ENCODE data around the gene EIF1AX. TPM values are rescaled to one million over a fixed set of nuclear protein-coding genes. Genes with fewer than 3 reads are reported as not detected.

EIF1AX gene
- total RNA-seq, 1 experiment from 2014 or later: 132 TPM

DNA sequence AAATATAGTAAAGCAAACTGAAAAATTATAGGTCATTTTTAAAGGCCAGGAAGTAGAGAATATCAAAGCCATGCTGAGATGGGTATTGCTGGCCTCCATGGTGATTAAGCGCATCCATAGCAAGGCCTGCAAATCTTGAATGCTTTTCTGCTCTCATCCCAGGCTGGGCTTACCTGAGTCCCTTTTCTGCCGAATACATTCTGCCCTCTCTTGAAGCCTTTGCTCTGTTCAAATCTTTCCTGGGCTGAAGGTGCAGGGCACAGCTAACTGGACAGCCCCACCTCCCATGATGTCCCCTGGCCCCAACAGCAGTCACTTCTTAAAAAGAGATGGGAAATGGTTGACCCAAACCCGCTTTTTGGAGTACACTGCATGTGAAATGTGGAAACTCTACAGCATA is 10.1 kb upstream of the EIF1AX start:
- TF ChIP-seq, protein P1, sequence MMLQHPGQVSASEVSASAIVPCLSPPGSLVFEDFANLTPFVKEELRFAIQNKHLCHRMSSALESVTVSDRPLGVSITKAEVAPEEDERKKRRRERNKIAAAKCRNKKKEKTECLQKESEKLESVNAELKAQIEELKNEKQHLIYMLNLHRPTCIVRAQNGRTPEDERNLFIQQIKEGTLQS (IDR thresholded peaks at IDR 0.05): no peak
- TF ChIP-seq, protein P2, sequence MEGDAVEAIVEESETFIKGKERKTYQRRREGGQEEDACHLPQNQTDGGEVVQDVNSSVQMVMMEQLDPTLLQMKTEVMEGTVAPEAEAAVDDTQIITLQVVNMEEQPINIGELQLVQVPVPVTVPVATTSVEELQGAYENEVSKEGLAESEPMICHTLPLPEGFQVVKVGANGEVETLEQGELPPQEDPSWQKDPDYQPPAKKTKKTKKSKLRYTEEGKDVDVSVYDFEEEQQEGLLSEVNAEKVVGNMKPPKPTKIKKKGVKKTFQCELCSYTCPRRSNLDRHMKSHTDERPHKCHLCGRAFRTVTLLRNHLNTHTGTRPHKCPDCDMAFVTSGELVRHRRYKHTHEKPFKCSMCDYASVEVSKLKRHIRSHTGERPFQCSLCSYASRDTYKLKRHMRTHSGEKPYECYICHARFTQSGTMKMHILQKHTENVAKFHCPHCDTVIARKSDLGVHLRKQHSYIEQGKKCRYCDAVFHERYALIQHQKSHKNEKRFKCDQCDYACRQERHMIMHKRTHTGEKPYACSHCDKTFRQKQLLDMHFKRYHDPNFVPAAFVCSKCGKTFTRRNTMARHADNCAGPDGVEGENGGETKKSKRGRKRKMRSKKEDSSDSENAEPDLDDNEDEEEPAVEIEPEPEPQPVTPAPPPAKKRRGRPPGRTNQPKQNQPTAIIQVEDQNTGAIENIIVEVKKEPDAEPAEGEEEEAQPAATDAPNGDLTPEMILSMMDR (IDR thresholded peaks at IDR 0.05 in 2 of 3, conservative IDR thresholded peaks at IDR 0.05 in 1 of 3; ENCODE audit: borderline replicate concordance in 1 of 3, insufficient read depth in 1 of 3, low read depth in 2 of 3, low read length in 2 of 3): no peak
- TF ChIP-seq SRF (IDR thresholded peaks at IDR 0.05; ENCODE audit: low read depth): no peak
- POLR2A ChIA-PET: no interaction called here
- no peaks in the 10 kb centered on the region for H3K27me3 ChIP-seq (ENCODE audit: insufficient read depth, low read length)
- DNase-seq (ENCODE audit: low read depth, low spot score) (no peak), ATAC-seq (no peak)
- CTCF ChIA-PET: no interaction called here
- no peak overlapping the region for H3K27ac ChIP-seq (ENCODE audit: low read depth, low read length)
- no peaks in the 10 kb centered on the region for H3K9me2 ChIP-seq (ENCODE audit: insufficient read depth)
- intact Hi-C loops (cut with micrococcal nuclease): no loop called here
- no peak overlapping the region for H3K4me3 ChIP-seq (replicated peaks in 1 of 2; ENCODE audit: low read depth in 1 of 2, low read length in 2 of 2)
- H3K36me3 ChIP-seq (ENCODE audit: control insufficient read depth in 1 of 2, insufficient read depth in 2 of 2, low read length in 2 of 2): peaks cover 0 to 6% of the 10 kb centered on the region in 2 experiments; a peak in 1 of 4 replicates
- no peak overlapping the region for H2AFZ ChIP-seq (ENCODE audit: low read depth, low read length, poor library complexity, severe bottlenecking)
- H3K79me2 ChIP-seq (ENCODE audit: insufficient read depth, low read length): no peaks in the 10 kb centered on the region
- H4K20me1 ChIP-seq (ENCODE audit: insufficient read depth): no peaks in the 10 kb centered on the region; the same call in 1 of the 2 replicates
- no peak overlapping the region for H3K9ac ChIP-seq (ENCODE audit: low read length)
- BruUV-seq (replicated peaks): no TSS peak
- RAD21 ChIA-PET (ENCODE audit: low non-redundant PET in 1 of 2, low total read pairs in 2 of 2, uncharacterized antibody in 2 of 2, unreplicated experiment in 2 of 2): no interaction called here
- no peak overlapping the region for H3K4me2 ChIP-seq (ENCODE audit: low read length)
- no peaks in the 10 kb centered on the region for H3K4me1 ChIP-seq (ENCODE audit: control insufficient read depth in 1 of 2, insufficient read depth in 2 of 2, low read length in 2 of 2)
- no peaks in the 10 kb centered on the region for H3K9me3 ChIP-seq (ENCODE audit: control insufficient read depth in 1 of 2, insufficient read depth in 1 of 2, low read depth in 1 of 2, low read length in 2 of 2)

DNA sequence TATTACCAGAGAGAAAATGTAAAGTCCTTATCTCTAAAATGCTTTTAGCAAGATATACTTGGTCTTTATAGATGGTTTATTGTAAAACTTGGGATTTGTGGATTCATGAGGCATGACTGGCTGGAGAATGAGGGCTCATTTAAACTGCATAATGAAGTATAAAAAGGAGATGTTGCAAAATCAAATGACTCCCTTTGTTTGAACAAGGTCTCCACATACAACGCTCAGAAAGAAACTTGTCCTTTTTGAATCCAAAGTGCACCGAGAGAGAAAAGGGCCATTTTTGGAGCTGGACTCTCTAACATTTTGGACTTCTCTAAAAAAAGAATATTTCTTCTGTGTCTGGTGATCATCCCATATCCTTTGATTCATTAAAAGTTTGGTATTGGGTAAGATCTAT is 7.7 kb upstream of the EIF1AX start:
- CTCF ChIA-PET: no interaction called here
- no TSS peak for BruUV-seq (replicated peaks)
- Histone ChIP-seq H3K27me3 (ENCODE audit: insufficient read depth, low read length) (no peaks in the 10 kb centered on the region), H4K20me1 (ENCODE audit: insufficient read depth) (no peaks in the 10 kb centered on the region; the same call in 1 of the 2 replicates), H3K27ac (ENCODE audit: low read depth, low read length) (no peak overlapping the region), H3K9me3 (ENCODE audit: control insufficient read depth in 1 of 2, insufficient read depth in 1 of 2, low read depth in 1 of 2, low read length in 2 of 2) (no peaks in the 10 kb centered on the region), H3K4me1 (ENCODE audit: control insufficient read depth in 1 of 2, insufficient read depth in 2 of 2, low read length in 2 of 2) (no peaks in the 10 kb centered on the region), H3K4me2 (ENCODE audit: low read length) (no peak overlapping the region), H3K79me2 (ENCODE audit: insufficient read depth, low read length) (no peaks in the 10 kb centered on the region), H3K9me2 (ENCODE audit: insufficient read depth) (no peaks in the 10 kb centered on the region), H3K9ac (ENCODE audit: low read length) (no peak overlapping the region), H3K36me3 (ENCODE audit: control insufficient read depth in 1 of 2, insufficient read depth in 2 of 2, low read length in 2 of 2) (no peaks in the 10 kb centered on the region; a peak in 1 of 4 replicates), H3K4me3 (replicated peaks in 1 of 2; ENCODE audit: low read depth in 1 of 2, low read length in 2 of 2) (no peak overlapping the region), H2AFZ (ENCODE audit: low read depth, low read length, poor library complexity, severe bottlenecking) (no peak overlapping the region)
- ATAC-seq (no peak), DNase-seq (ENCODE audit: low read depth, low spot score) (no peak)
- intact Hi-C loops (cut with micrococcal nuclease): no loop called here
- TF ChIP-seq, protein P2 (IDR thresholded peaks at IDR 0.05 in 2 of 3, conservative IDR thresholded peaks at IDR 0.05 in 1 of 3; ENCODE audit: borderline replicate concordance in 1 of 3, insufficient read depth in 1 of 3, low read depth in 2 of 3, low read length in 2 of 3): no peak
- TF ChIP-seq, protein P3, sequence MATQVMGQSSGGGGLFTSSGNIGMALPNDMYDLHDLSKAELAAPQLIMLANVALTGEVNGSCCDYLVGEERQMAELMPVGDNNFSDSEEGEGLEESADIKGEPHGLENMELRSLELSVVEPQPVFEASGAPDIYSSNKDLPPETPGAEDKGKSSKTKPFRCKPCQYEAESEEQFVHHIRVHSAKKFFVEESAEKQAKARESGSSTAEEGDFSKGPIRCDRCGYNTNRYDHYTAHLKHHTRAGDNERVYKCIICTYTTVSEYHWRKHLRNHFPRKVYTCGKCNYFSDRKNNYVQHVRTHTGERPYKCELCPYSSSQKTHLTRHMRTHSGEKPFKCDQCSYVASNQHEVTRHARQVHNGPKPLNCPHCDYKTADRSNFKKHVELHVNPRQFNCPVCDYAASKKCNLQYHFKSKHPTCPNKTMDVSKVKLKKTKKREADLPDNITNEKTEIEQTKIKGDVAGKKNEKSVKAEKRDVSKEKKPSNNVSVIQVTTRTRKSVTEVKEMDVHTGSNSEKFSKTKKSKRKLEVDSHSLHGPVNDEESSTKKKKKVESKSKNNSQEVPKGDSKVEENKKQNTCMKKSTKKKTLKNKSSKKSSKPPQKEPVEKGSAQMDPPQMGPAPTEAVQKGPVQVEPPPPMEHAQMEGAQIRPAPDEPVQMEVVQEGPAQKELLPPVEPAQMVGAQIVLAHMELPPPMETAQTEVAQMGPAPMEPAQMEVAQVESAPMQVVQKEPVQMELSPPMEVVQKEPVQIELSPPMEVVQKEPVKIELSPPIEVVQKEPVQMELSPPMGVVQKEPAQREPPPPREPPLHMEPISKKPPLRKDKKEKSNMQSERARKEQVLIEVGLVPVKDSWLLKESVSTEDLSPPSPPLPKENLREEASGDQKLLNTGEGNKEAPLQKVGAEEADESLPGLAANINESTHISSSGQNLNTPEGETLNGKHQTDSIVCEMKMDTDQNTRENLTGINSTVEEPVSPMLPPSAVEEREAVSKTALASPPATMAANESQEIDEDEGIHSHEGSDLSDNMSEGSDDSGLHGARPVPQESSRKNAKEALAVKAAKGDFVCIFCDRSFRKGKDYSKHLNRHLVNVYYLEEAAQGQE (IDR thresholded peaks at IDR 0.05; ENCODE audit: low read depth): no peak
- TF ChIP-seq RAD21 (IDR thresholded peaks at IDR 0.05; ENCODE audit: low read depth): no peak
- RAD21 ChIA-PET (ENCODE audit: low non-redundant PET in 1 of 2, low total read pairs in 2 of 2, uncharacterized antibody in 2 of 2, unreplicated experiment in 2 of 2): no interaction called here
- POLR2A ChIA-PET: no interaction called here

All from HCT116 (cell line).